Inflammatory macrophage treated with lipopolysaccharide for 4 hours (primary cell): Measurements from ENCODE around the gene ZSCAN9.

Experiments used
- DNase-seq: peaks from one replicate; pipeline ENCODE4 v3.0.0-alpha.2; 2020

ZSCAN9 gene

GRCh38 chr6:28224131-28225055, 682 bp upstream of the ZSCAN9 start:
- DNase-seq = no peak

DNA sequence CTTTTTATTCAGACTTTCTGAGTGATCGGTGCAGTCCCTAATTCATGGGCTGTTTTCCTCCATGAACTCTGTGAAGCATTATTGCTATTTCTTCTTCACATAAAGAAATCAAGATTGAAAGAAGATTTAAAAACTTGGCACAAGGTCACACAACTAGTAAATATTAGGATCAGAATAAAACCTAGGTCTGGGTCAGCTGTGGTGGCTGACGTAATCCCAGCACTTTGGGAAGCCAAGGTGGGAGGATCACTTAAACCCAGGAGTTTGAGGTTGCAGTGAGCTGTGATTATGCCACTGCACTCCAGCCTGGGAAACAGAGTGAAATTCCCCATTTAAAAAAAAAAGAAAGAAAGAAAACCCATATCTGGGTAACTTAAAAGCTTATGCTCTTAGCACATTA, 1.4 kb downstream of the ZSCAN9 start:
- DNase-seq = no peak

DNA sequence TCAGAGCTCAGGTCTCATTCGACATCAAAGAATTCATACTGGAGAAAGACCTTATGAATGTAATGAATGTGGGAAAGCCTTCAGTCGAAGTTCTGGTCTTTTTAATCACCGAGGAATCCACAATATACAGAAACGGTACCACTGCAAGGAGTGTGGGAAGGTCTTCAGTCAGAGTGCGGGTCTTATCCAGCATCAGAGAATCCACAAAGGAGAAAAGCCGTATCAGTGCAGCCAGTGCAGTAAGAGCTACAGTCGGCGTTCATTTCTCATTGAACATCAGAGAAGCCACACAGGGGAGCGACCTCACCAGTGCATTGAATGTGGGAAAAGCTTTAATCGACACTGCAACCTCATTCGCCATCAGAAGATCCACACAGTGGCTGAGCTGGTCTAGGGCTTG, 7.7 kb downstream of the ZSCAN9 start:
- no peak for DNase-seq

- DNase-seq = peak; percentile 33
These were observed 10.9 kb downstream of the ZSCAN9 start for GRCh38 chr6:28235912-28236452.

- DNase-seq = no peak
These were observed 14.6 kb downstream of the ZSCAN9 start for GRCh38 chr6:28239636-28240035.

DNA sequence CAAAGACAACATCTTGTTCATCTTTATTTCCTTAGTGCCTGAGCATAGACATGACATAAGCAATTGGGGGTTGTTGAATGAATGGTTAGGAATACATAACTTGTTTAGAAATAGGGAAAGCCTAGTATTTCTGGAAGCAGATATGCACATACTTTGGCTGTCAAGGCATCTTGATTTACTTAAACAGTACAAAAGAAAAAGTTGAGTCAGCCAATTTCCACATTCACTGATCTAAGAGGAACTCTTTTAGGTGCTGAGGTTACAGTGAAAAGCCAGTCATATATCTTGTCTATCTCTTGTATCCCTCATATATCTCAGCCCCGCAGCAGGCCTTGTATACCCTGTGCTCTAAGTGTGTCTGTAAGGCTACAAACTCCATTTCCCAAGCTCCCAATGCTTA, 15.4 kb downstream of the ZSCAN9 start:
- DNase-seq = no peak

DNA sequence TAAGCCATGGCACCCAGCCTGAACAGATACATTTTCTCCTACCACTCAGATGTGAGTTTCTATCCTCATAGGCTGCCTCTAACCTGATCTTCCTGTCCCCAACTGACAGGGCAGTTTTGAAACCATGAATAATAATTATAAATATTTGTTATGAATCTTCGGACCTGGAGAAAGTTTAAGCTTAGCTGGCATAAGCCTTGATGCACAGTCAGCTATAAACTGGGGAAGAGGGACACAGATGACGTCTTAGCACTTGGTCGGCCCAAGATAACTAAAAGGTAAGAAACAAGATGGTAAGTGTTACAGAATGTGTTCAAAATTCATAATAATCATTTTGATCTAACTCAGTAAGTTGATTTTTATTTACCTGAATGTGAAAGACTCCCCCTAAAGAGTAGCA, 18.9 kb downstream of the ZSCAN9 start:
- no peak for DNase-seq

DNA sequence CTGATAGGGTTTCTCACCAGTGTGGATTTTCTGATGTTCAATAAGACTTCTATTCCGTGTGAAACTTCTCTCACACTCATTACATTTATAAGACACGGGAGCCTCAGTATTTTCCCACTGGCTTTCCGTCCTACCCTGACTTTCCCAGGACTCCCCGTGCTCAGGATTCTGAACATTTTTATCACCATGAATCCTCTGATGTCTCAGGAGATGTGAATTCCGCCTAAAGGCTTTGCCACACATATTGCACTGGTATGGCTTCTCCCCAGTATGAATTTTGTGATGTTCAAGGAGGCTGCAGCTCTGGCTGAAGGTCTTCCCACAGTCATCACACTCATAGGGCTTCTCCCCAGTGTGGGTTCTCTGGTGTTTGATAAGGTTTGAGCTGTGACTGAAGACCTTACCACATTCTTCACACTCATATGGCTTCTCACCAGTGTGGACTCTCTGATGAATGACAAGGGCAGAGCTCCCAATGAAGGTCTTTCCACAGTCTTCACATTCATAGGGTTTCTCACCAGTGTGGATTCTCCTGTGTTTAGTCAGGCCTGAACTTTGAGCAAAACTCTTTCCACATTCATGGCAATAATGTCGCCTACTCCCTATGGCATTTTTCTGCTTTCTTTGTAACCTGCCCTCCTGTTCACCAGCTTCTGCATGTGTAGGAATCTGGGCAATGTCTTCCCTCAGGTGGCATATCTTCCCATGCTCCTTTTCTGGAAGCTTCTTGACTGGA, 20.3 kb downstream of the ZSCAN9 start:
- DNase-seq = no peak

- DNase-seq = no peak
These were observed 23.8 kb downstream of the ZSCAN9 start for GRCh38 chr6:28248916-28249315.

GRCh38 chr6:28250747-28251146, 25.7 kb downstream of the ZSCAN9 start:
- no peak for DNase-seq

GRCh38 chr6:28251661-28252008, 26.6 kb downstream of the ZSCAN9 start:
- peak; percentile 36 for DNase-seq

DNA sequence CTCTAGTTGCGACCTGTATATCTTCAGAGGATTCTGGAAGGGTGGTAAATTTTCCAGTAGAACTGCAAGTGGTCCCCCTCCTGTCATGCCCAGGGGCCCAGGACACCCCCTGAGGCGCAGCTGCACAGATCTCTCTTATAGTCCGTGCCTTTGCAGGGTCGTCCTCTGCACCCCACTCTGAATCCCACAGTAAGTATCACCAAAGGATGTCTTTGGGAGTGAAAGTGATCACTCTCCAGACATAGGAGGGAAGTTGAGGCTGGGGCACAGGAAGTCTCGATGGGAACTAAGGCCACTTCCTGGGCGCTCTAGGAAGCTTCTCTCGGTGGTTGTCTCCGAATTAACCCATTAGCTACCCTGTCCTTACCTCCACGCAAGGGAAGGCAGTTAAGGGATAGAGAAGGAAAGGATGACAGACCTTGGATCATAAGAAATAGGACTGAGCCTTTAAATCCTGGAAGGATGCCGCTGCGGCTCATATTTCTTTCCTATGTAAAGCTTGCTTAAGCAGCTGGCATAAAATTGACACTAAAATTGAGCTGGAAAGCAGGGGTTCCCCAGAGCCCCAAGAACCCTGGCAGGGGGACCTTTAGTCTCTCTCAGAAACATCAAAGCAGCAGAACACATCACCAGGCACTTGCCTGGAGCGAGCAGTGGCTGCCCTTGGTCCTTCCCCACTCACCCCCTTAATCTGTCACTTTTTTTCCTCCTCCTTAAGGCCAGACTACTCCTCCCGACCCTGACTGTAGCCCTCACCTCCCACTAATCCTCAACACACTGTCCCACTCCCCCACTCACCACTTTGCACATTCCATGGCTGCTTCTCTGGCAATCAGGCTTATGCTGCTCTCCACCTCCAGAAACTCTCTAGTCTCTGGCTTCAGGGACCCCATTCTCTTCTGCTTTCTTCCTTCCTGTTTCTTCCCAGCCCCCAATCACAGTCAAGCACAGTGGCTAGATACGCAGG, 27.2 kb downstream of the ZSCAN9 start, which contains the start of gene ZKSCAN4:
ZKSCAN4 (minus strand) TSS at position 261 of the 967 bp plus-strand sequence. CDS start 289 bp downstream, outside the sequence.
- DNase-seq = peak; percentile 88

- peak; percentile 46 for DNase-seq
These were observed 29.0 kb downstream of the ZSCAN9 start for GRCh38 chr6:28254121-28254519.

DNA sequence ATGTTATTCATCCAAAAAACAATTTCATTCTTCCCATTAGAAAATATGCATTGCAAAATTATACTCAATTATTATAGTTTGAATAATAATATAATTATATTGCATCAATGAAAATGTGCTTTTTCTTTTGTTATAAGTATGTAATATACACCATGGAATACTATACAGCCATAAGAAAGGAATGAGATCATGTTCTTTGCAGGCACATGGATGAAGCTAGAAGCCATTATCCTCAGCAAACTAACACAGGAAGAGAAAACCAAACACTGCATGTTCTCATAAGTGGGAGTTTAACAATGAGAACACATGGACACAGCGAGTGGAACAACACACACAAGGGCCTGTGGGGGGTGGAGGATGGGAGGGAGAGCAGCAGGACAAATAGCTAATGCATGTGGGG, 32.0 kb downstream of the ZSCAN9 start:
- no peak for DNase-seq

DNA sequence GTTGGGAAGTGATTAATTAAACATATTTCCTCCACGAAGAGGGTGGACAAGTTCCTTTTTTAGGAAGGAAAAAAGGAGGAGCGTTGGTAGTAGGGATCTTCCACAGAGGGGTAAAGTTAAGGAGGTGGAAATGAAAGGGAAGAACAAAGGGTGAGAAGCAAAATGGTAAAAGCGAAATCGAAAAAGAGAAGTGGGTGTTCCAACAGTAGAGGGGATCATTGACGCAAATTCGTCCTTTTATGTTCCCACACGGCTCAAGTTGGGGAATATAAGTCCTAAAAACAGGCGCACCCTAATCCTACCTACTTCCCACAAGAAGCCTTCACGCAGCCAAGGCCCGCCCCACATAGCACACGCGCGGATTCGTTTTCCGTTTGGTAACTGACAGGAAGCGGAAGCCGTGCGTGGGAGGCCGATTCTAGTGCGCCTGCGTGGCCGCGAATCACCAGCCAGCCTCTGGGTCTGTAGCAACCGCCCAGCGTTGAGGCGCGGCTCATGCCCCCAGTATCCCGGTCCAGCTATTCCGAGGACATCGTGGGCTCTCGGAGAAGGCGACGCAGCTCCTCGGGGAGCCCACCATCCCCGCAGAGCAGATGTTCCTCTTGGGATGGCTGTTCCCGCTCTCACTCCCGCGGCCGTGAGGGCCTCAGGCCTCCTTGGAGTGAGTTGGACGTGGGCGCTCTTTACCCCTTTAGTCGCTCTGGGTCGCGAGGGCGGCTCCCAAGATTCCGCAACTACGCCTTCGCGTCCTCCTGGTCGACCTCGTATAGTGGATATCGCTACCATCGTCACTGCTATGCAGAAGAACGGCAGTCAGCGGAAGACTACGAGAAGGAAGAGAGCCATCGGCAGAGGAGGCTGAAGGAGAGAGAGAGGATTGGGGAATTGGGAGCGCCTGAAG, 34.1 kb downstream of the ZSCAN9 start, which contains the start of gene NKAPL:
NKAPL (plus strand) TSS at position 421 of the 901 bp plus-strand sequence; CDS start at position 496, 75 bp downstream.
- DNase-seq = peak; percentile 88

DNA sequence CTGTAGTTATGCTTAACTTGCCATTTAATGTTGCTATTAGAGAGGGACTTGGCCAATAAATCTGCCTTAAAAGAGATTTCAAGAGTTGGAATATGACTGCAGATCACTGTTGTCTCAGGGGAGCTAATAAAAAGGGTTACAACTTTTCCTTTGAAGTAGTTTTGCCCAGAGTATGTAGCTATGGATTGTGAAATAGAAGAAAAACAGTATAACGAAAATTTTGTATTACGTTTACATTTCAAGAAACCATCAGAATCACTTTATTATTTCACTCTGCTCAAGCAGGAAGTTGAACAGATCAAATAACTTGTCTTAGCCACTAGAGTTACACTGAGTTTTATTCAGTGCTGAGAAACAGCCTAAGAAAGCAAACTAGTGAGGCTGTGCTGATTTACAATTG, 38.8 kb downstream of the ZSCAN9 start:
- no peak for DNase-seq

GRCh38 chr6:28264834-28265401, 39.8 kb downstream of the ZSCAN9 start:
- DNase-seq = no peak

DNA sequence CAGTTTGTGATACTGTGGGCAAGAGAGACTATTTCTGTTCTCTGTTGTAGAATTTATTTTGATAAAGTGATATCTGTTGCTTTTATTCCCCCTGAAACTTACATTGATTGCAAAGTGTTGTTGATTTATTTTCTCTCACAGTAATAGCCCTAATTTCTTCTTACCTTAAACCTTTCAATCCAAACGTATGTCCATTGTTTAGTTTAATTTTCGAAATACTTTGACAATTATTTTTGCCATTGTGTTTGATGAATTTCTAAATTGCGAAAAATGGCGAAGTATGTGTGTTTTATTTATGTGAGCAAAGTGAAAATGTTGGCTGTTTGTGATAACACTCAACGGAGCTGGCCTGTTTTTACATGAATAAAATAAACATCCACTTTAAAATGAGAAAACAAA, 41.5 kb downstream of the ZSCAN9 start:
- no peak for DNase-seq

DNA sequence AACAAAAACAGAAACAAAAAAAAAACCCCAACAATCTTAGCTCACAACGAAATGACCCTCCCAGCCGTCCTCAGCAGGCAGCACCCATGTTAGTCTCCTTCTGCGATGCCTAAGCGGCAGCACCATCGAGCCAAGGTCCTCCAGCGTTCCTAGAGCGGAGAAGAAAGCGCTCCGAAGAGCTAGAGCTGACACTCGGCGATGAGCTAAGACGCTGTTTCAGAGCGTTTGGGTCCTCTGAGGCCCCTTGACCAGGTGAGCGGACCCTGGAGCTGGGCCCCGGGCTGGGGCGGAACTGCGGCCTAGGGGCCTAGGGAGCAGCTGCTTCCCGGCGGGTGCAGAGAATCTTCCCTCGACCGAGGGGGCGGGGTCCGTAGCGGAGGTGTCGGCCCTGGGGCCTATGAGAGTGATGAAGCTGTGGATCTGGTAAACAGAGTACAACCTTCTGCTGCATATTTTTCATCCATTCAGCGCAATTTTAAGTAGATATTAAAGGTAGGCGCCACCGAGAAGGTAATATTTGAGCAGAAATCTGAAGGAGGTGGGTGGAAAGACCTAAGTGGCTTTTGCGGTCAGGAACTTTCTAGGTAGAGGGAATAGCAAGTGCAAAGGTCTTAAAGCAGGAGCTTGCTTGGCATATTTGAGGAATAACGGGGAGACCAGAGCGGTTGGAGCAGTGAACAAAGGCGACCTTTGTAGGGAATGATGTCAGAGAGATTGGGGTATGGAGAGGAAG, 42.1 kb downstream of the ZSCAN9 start, which contains the start of gene ZSCAN26:
ZSCAN26 (plus strand) TSS at position 182 of the 733 bp plus-strand sequence. CDS start 4,777 bp downstream, outside the sequence.
- DNase-seq = peak; percentile 85

DNA sequence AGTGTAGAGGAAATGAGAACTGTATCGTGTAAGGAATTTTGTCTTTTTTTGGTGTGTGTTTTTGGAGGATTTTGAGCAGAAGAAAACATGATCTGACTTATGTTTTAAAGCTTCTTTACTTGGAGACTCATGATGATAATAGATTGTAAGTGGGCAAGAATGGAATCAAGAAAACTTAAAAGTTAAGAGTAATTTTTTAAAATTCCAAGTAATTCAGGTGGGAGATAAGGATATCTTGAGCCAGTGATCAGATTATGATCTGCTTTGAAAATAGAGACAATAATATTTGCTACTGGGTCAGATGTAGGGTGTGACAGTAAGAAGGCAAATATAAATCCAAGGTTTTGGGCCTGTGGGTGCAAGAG, 42.6 kb downstream of the ZSCAN9 start:
- DNase-seq = no peak
